Naive thymus-derived CD8-positive, alpha-beta T cell (primary cell): ENCODE results near the gene ENDOD1. TPM values are rescaled to one million over a fixed set of nuclear protein-coding genes. Genes with fewer than 3 reads are reported as not detected.

Experiments
- ATAC-seq, 2 donors: fragments of 150-1000 bp; cut with Tn5 transposase in 1 of 2; sonication (Bioruptor Pico), chemical (Tn5 transposase) in 1 of 2; 1 replicate in 1 of 2; 2 replicates in 1 of 2; pipeline ENCODE4 v1.10.0; 2021; ENCODE audit warnings: mild to moderate bottlenecking in 2 of 2, moderate library complexity in 2 of 2
- POLR2A ChIA-PET: fragments of 350-600 bp; sonication (Branson Sonifier 250); formaldehyde crosslinking; loops from one replicate; lab custom pipeline; 2021; ENCODE audit warnings: antibody characterized with exemption; lab: Charles Lee
- DNase-seq, 10 donors: peaks; one replicate each; pipeline versions ENCODE4 v3.0.0 to v3.0.0-alpha.2; 2020 to 2022
- H3K27ac Mint-ChIP-seq, 10 donors: one replicate each; pipeline ENCODE4 v1.8.0; 2020 to 2022; ENCODE audit warnings: mild to moderate bottlenecking in 10 of 10, mixed read lengths in 10 of 10, moderate library complexity in 4 of 10, inconsistent platforms in 1 of 10
- H3K27me3 Mint-ChIP-seq, 5 donors: one replicate each; pipeline ENCODE4 v1.8.0; 2021 to 2022; ENCODE audit warnings: mixed read lengths in 5 of 5
- H3K36me3 Mint-ChIP-seq, 3 donors: one replicate each; pipeline ENCODE4 v1.8.0; 2020 to 2022; ENCODE audit warnings: mixed read lengths in 3 of 3, mild to moderate bottlenecking in 2 of 3, inconsistent platforms in 1 of 3
- H3K4me1 Mint-ChIP-seq, 4 donors: one replicate each; pipeline ENCODE4 v1.8.0; 2021 to 2022; ENCODE audit warnings: mixed read lengths in 4 of 4
- H3K4me3 Mint-ChIP-seq, 10 donors: one replicate each; pipeline ENCODE4 v1.8.0; 2020 to 2022; ENCODE audit warnings: mild to moderate bottlenecking in 10 of 10, mixed read lengths in 10 of 10, moderate library complexity in 6 of 10, inconsistent platforms in 1 of 10
- H3K9me3 Mint-ChIP-seq, 9 donors: one replicate each; pipeline ENCODE4 v1.8.0; 2020 to 2022; ENCODE audit warnings: mixed read lengths in 9 of 9, mild to moderate bottlenecking in 3 of 9, inconsistent platforms in 1 of 9, moderate library complexity in 1 of 9
- polyA plus RNA-seq, 3 donors: library from polyadenylated mRNA; unstranded; fragments of 300-500 nt; fragmentation: Illumina TruSeq; gene quantifications; one replicate each; pipeline ENCODE4 v1.2.3, GENCODE V29; 2021
- total RNA-seq, 8 experiments: library from RNA in 2 of 8; stranded (reverse) in 2 of 8; gene quantifications; one replicate each; pipeline ENCODE4 v1.2.3 and lab custom pipeline; 2021 to 2026

ENDOD1 gene
- total and polyA plus RNA-seq, 5 experiments from 2014 or later, result 3.9 to 10.2 (median 10.1) TPM

DNA sequence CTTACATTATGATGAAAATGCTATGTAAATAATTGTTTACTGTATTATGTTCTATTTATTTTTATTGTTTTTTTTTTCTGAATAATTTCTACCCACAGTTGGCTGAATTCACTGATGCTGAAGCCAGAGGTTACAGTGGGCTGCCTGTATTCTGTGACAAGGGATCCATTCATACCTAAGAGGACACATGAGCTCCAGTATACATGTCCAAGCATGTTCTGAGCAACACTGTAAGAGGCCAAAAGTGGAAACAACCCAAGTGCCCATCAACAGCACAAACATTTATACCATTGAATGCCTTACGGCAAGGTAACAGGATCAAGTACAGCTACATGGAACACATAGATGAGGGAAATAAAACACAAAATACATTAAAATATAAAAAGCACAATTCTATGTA, 24.3 kb upstream of the ENDOD1 start:
- peaks cover 4 to 22% (median 18%) of the 10 kb centered on the region in 4 donors for H3K4me1 Mint-ChIP-seq
- H3K9me3 Mint-ChIP-seq, result no peaks in the 10 kb centered on the region
- no peak for DNase-seq
- POLR2A ChIA-PET, result no interaction called here
- ATAC-seq, result no peak
- H3K4me3 Mint-ChIP-seq, result peak overlapping the region in 2 of 10 donors; percentile 26 to 43
- H3K27ac Mint-ChIP-seq, result no peak overlapping the region
- H3K36me3 Mint-ChIP-seq, result peaks cover 2 to 3% (median 3%) of the 10 kb centered on the region in 3 donors
- no peaks in the 10 kb centered on the region for H3K27me3 Mint-ChIP-seq

DNA sequence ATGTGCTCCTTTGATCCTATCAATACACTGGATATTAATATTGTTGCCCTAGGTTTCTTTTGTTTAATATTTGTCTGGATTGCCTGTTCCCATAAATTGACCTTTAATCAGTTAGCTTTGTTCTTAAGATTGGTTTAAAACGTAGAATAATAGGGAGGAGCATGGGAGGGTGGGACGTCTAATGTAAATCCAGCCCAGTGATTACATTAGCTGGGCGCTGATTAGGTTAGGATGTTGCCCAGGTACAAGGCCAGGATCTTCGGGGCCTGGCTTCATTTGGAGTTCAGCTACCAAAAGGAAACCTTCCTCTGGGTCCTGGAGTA, 23.0 kb upstream of the ENDOD1 start, which contains the start of gene SRSF8:
TSS of gene SRSF8 (plus strand) at position 204 of the 323 bp plus-strand sequence. CDS start 308 bp downstream, outside the sequence.
- Mint-ChIP-seq H3K36me3 (peaks cover 2 to 13% (median 3%) of the 10 kb centered on the region in 3 donors), H3K4me3 (peak within 1 kb of the TSS; percentile 94 to 100 (median 98)), H3K4me1 (peaks cover 10 to 32% (median 28%) of the 10 kb centered on the region in 4 donors), H3K9me3 (no peaks in the 10 kb centered on the region), H3K27ac (peak within 1 kb of the TSS; percentile 97 to 100 (median 99)), H3K27me3 (no peaks in the 10 kb centered on the region)
- DNase-seq, result no peak
- peak; percentile 11 to 16 for ATAC-seq
- POLR2A ChIA-PET, result interaction anchor here (0.6 to 5.4 kb wide), 18 partner anchors 8 to 1325 kb away, joined by 3 to 180 read pairs (median 6); partner anchors contain the start of genes C11orf54, C11orf97, CCDC82 and CEP57

DNA sequence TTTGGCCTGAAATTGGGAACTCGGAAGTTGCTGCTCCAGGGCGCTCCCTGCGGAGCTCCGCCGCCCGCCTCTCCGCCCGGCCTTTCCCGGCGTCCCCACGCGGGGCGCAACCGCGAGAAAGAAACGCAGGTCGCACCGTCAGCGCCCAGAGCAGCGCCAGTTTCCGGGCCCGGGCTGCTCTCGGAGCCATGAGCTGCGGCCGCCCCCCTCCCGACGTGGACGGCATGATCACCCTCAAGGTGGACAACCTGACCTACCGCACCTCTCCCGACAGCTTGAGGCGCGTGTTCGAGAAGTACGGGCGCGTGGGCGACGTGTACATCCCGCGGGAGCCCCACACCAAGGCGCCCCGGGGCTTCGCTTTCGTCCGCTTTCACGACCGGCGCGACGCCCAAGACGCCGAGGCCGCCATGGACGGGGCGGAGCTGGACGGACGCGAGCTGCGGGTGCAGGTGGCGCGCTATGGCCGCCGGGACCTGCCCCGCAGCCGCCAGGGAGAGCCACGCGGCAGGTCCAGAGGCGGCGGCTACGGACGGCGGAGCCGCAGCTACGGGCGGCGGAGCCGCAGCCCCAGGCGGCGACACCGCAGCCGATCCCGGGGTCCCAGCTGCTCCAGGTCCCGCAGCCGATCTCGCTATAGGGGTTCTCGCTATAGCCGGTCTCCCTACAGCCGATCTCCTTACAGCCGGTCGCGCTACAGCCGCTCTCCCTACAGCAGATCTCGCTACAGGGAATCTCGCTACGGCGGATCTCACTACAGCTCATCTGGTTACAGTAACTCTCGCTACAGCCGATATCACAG, 22.4 kb upstream of the ENDOD1 start:
- peak; percentile 74 to 75 for ATAC-seq

DNA sequence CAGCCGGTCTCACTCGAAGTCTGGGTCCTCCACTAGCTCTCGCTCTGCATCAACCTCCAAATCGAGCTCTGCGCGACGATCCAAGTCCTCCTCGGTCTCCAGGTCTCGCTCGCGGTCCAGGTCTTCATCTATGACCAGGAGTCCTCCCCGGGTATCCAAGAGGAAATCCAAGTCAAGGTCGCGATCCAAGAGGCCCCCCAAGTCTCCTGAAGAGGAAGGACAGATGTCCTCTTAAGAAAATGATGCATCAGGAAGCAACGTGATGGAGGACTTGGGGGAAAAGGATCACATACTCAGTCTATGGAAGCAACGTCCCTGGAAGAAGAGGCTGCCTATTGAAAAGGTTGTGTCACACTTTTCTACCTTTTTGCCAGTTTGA, 21.8 kb upstream of the ENDOD1 start:
- DNase-seq (peak in 3 of 10 donors; percentile 36 to 59 (median 55)), ATAC-seq (peak in 1 of 2 donors; percentile 1)
- Mint-ChIP-seq H3K4me1 (peaks cover 11 to 36% (median 33%) of the 10 kb centered on the region in 4 donors), H3K27ac (peak overlapping the region; percentile 97 to 100 (median 99)), H3K4me3 (peak overlapping the region; percentile 94 to 100 (median 98)), H3K9me3 (no peaks in the 10 kb centered on the region), H3K27me3 (no peaks in the 10 kb centered on the region), H3K36me3 (peaks cover 2 to 18% (median 3%) of the 10 kb centered on the region in 3 donors)
- POLR2A ChIA-PET, result interaction anchor here (0.6 to 5.4 kb wide), 26 partner anchors 8 to 1326 kb away, joined by 3 to 180 read pairs (median 4); partner anchors contain the start of genes C11orf54, C11orf97, CCDC82 and CEP57

More for the DNA sequence above, 22.4 kb upstream of the ENDOD1 start:
- peaks cover 2 to 15% (median 3%) of the 10 kb centered on the region in 3 donors for H3K36me3 Mint-ChIP-seq
- H3K27ac Mint-ChIP-seq, result peak overlapping the region; percentile 97 to 100 (median 99)
- H3K4me3 Mint-ChIP-seq, result peak overlapping the region; percentile 94 to 100 (median 98)
- H3K27me3 Mint-ChIP-seq, result no peaks in the 10 kb centered on the region
- no peaks in the 10 kb centered on the region for H3K9me3 Mint-ChIP-seq
- peak; percentile 50 to 83 (median 73) for DNase-seq
- POLR2A ChIA-PET, result interaction anchor here (0.6 to 5.4 kb wide), 29 partner anchors 8 to 1326 kb away, joined by 3 to 180 read pairs (median 4); partner anchors contain the start of genes C11orf54, C11orf97, CCDC82 and CEP57
- H3K4me1 Mint-ChIP-seq, result peaks cover 10 to 34% (median 29%) of the 10 kb centered on the region in 4 donors

DNA sequence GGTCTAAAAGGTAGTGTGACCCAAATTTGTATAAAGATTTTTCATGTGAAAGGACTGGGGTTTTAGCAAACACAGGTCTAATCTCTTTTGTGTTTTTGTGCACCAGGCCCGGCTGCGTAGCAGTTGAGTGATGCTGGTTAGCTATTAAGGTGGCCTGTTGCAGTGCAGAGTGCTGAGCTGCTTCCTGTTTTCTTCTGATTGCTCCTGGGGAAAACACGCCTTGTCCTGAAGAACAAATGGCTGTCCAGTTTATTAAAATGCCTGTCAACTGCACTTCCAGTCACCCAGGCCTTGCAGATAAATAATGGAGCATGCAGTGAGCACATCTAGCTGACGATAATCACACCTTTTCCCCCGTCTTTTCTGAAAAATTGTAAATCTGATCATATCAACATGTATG, 21.1 kb upstream of the ENDOD1 start:
- H3K27ac Mint-ChIP-seq, result peak overlapping the region; percentile 97 to 100 (median 99)
- DNase-seq, result peak; percentile 24 to 87 (median 68)
- POLR2A ChIA-PET, result interaction anchor here (0.6 to 5.4 kb wide), 11 partner anchors 21 to 1327 kb away, joined by 3 to 180 read pairs (median 18); partner anchors contain the start of genes C11orf54, CEP57, CWC15 and ENDOD1

DNA sequence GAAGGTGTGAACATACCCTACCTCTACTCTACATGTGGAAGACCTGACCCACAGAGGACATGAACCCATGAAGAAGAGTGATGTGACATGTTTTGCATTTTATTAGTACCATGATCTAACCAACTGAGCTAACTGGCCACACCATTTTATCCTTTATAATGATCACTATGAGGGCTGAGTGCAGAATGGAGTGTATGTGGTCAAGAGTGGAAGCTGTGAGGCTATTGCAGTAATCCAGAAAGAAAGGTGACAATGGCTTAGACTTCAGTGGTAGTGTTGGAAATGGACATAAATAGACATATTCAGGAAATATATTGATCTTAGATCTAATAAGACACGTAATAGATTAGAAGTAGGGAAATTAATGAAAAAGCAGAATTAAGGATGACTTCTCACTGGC, 19.2 kb upstream of the ENDOD1 start:
- POLR2A ChIA-PET, result interaction anchor here (0.7 to 5.4 kb wide), 4 partner anchors 11 to 720 kb away, joined by 3 to 180 read pairs (median 71); partner anchors contain the start of genes CEP57, ENDOD1 and FAM76B
- no peak for ATAC-seq
- H3K27me3 Mint-ChIP-seq, result no peaks in the 10 kb centered on the region
- peaks cover 2 to 18% (median 3%) of the 10 kb centered on the region in 3 donors for H3K36me3 Mint-ChIP-seq
- DNase-seq, result no peak
- H3K4me3 Mint-ChIP-seq, result peak overlapping the region; percentile 2 to 100 (median 53)
- no peaks in the 10 kb centered on the region for H3K9me3 Mint-ChIP-seq
- H3K4me1 Mint-ChIP-seq, result peaks cover 17 to 43% (median 39%) of the 10 kb centered on the region in 4 donors
- H3K27ac Mint-ChIP-seq, result peak overlapping the region in 3 of 10 donors; percentile 2 to 39 (median 34)

More for the DNA sequence above, 21.1 kb upstream of the ENDOD1 start:
- no peaks in the 10 kb centered on the region for H3K27me3 Mint-ChIP-seq
- peak; percentile 61 to 65 for ATAC-seq
- H3K9me3 Mint-ChIP-seq, result no peaks in the 10 kb centered on the region
- H3K4me3 Mint-ChIP-seq, result peak overlapping the region; percentile 94 to 100 (median 98)
- peaks cover 2 to 18% (median 3%) of the 10 kb centered on the region in 3 donors for H3K36me3 Mint-ChIP-seq
- peaks cover 13 to 39% (median 36%) of the 10 kb centered on the region in 4 donors for H3K4me1 Mint-ChIP-seq

DNA sequence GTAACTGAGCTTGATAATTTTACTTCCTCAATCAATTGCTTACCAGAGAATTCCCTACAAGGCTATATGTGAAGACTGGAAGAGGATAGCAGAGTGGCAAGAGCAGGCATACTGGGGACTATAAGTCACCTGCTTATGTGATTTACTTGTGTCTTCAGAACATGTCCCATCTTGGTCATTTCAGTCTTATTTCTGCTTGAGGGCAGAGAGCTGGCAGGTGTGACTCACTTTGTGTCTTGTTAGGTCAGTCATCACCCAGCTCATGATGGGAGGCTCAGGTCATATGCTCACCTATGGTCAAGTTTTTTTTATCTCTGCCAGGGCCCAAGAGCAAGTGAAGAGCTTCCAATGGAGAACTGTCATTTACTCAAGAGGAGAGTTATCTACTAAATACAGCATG, 16.7 kb upstream of the ENDOD1 start:
- Mint-ChIP-seq H3K4me1 (peaks cover 17 to 37% (median 35%) of the 10 kb centered on the region in 4 donors), H3K36me3 (peaks cover 0 to 18% (median 0%) of the 10 kb centered on the region in 3 donors), H3K4me3 (no peak overlapping the region), H3K27me3 (no peaks in the 10 kb centered on the region), H3K9me3 (no peaks in the 10 kb centered on the region), H3K27ac (peak overlapping the region in 4 of 10 donors; percentile 23 to 33 (median 26))
- ATAC-seq (no peak), DNase-seq (no peak)
- POLR2A ChIA-PET, result interaction anchor here (2.0 kb wide), 1 partner anchor 16 kb away, joined by 8 read pairs; no protein-coding TSS in a partner anchor

DNA sequence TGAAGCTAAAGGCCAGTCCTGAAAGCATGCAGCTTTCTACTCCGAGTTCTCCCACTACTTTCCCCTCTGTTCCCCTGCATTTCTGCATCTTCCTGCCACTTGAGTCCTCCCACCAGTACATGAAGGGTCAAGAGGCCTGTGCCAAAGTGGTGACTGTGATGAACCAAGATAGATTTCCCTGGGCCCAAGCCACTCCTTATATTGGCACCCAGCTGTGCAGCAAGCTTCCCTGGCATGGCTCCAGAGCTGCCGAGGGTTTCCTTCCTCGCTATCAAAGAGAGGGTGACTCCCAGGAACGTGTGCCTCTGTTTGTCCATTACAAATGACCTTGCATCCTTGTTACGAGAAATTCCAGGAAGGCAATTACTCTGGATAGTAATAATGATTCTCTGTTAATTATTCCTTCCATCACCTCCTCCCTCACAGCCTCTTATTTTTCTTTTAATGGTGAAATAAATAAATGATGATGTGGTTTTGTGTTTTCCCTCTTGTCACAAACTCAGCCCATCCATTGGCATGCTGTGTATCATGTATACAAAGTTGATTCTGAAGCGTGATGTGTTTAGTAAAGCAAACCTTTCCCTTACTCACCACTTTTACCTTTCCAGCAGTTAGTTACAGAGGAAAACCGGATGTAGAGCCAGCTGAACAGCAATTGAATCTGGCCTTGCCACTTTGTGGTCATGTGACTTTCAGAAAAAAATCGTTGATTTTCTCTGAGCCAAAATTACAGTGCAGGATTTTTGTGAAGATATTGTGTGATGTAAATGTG, 14.7 kb upstream of the ENDOD1 start:
- H3K9me3 Mint-ChIP-seq, result no peaks in the 10 kb centered on the region
- DNase-seq (no peak), ATAC-seq (no peak)
- H3K27me3 Mint-ChIP-seq, result peaks cover 0 to 2% (median 0%) of the 10 kb centered on the region in 5 donors
- peaks cover 0 to 16% (median 0%) of the 10 kb centered on the region in 3 donors for H3K36me3 Mint-ChIP-seq
- no peak overlapping the region for H3K27ac Mint-ChIP-seq
- POLR2A ChIA-PET, result interaction anchor here (0.8 to 2.2 kb wide), 4 partner anchors 8 to 15 kb away, joined by 3 to 18 read pairs (median 3); partner anchors contain the start of gene ENDOD1
- peaks cover 15 to 25% (median 24%) of the 10 kb centered on the region in 4 donors for H3K4me1 Mint-ChIP-seq
- H3K4me3 Mint-ChIP-seq, result no peak overlapping the region

DNA sequence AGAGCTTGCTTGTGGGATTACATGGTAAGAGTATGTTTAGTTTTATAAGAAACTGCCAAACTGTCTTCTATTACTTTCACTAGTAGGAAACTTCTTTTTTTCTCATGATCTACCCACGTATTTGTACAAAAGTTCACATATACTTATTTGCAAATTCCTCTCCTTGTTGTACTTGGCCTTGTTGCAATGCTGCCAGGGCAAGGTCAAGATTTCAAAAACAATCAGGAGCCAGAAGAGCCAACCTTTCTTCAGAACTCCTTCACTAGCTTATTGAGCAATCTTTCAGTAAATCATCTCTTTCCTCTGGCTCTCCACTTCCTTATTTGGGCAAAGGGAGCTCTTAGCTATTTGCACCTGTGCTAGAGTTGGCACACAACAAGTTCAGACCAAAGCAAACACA, 13.2 kb upstream of the ENDOD1 start:
- peaks cover 0 to 2% (median 0%) of the 10 kb centered on the region in 5 donors for H3K27me3 Mint-ChIP-seq
- POLR2A ChIA-PET, result interaction anchor here (2.2 kb wide), 1 partner anchor 13 kb away, joined by 18 read pairs; the partner anchor contains the start of gene ENDOD1

DNA sequence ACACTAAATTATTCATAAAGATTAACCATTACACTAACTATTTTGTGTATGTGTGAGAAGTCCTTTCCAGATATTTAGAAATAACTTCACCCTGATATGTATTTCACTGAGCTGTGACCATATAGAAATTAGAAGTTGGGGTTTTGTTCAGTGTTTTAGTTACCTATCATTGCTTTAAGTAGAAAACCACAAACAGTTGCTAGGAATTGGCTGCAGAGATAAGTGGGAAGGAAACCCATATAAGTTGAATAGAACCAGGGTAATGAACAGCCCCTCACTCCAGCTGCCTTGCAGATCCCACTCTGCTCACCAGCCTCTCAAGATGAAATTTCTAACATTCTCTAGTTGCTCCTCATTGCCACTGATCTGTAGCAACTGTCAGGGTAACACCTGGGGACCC, 12.7 kb upstream of the ENDOD1 start:
- DNase-seq, result no peak
- Mint-ChIP-seq H3K36me3 (peaks cover 0 to 3% (median 0%) of the 10 kb centered on the region in 3 donors), H3K9me3 (no peaks in the 10 kb centered on the region), H3K4me1 (peaks cover 8 to 14% (median 12%) of the 10 kb centered on the region in 4 donors), H3K4me3 (no peak overlapping the region), H3K27ac (no peak overlapping the region), H3K27me3 (peaks cover 0 to 4% (median 0%) of the 10 kb centered on the region in 5 donors)
- ATAC-seq, result no peak
- POLR2A ChIA-PET, result interaction anchor here (2.2 kb wide), 1 partner anchor 13 kb away, joined by 18 read pairs; the partner anchor contains the start of gene ENDOD1

More for the DNA sequence above, 13.2 kb upstream of the ENDOD1 start:
- peaks cover 0 to 8% (median 0%) of the 10 kb centered on the region in 3 donors for H3K36me3 Mint-ChIP-seq
- H3K27ac Mint-ChIP-seq, result no peak overlapping the region
- no peak for ATAC-seq
- no peak for DNase-seq
- peaks cover 8 to 14% (median 14%) of the 10 kb centered on the region in 4 donors for H3K4me1 Mint-ChIP-seq
- H3K9me3 Mint-ChIP-seq, result no peaks in the 10 kb centered on the region
- no peak overlapping the region for H3K4me3 Mint-ChIP-seq

DNA sequence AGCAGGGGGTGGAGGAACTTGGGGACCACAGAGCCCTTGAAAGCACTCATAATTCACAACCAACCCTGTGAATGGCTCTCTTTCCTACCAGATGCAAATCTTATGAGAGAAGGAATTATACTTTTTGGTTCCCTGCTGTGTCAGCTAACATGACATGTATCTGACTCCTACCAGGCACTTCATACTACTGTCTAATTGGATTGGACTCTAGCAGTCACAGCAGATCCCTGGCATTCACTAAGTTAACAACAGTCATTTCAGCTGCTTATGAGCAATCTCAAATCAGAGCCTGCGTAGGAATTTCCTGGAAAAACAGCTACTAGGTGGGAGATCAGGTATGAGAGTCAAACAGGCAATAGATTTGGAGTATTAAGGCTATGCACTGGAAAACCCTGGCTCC, 11.1 kb upstream of the ENDOD1 start:
- no peak for ATAC-seq
- peaks cover 0 to 13% (median 2%) of the 10 kb centered on the region in 5 donors for H3K27me3 Mint-ChIP-seq
- H3K36me3 Mint-ChIP-seq, result no peaks in the 10 kb centered on the region

More for the DNA sequence above, 11.1 kb upstream of the ENDOD1 start:
- Mint-ChIP-seq H3K9me3 (no peaks in the 10 kb centered on the region), H3K27ac (peak overlapping the region in 1 of 10 donors; percentile 15), H3K4me3 (no peak overlapping the region), H3K4me1 (peaks cover 4 to 7% (median 6%) of the 10 kb centered on the region in 4 donors)
- POLR2A ChIA-PET, result interaction anchor here (0.6 kb wide), 1 partner anchor 66 kb away, joined by 3 read pairs; no protein-coding TSS in a partner anchor
- DNase-seq, result no peak
